GM21576 (cell line): Measurements from ENCODE around the gene TRMT2A.

ENCODE experiments used
- ATAC-seq: cut with Tn5 transposase; IDR thresholded peaks from one replicate; pipeline ENCODE4 v1.9.1; 2021; ENCODE audit warnings: mild to moderate bottlenecking, moderate library complexity; ENCODE audit not compliant: unreplicated experiment

Gene TRMT2A

GRCh38 chr22:20107951-20108756, 8.9 kb downstream of the TRMT2A start:
- no peak for ATAC-seq

GRCh38 chr22:20107471-20107901, 9.5 kb downstream of the TRMT2A start:
- ATAC-seq: no peak

- no peak for ATAC-seq
These were observed 10.2 kb downstream of the TRMT2A start for GRCh38 chr22:20106849-20107237.

- no peak for ATAC-seq
These were observed 10.7 kb downstream of the TRMT2A start for GRCh38 chr22:20106205-20106848.

GRCh38 chr22:20105456-20106204, 11.4 kb downstream of the TRMT2A start:
- ATAC-seq: no peak

- ATAC-seq: no peak
These were observed 14.7 kb downstream of the TRMT2A start for GRCh38 chr22:20102203-20102780.

- ATAC-seq: no peak
These were observed 15.4 kb downstream of the TRMT2A start for GRCh38 chr22:20101638-20102037.

- ATAC-seq: no peak
These were observed 17.8 kb downstream of the TRMT2A start for GRCh38 chr22:20099099-20099711.

- no peak for ATAC-seq
These were observed 20.2 kb downstream of the TRMT2A start for GRCh38 chr22:20096574-20097420.

- ATAC-seq: no peak
These were observed 21.5 kb downstream of the TRMT2A start for GRCh38 chr22:20095521-20095920.

GRCh38 chr22:20094197-20094807, 22.7 kb downstream of the TRMT2A start:
- no peak for ATAC-seq

GRCh38 chr22:20093418-20094196, 23.4 kb downstream of the TRMT2A start:
- no peak for ATAC-seq

- no peak for ATAC-seq
These were observed 24.6 kb downstream of the TRMT2A start for GRCh38 chr22:20092477-20092854.

- no peak for ATAC-seq
These were observed 25.1 kb downstream of the TRMT2A start for GRCh38 chr22:20091690-20092476.

GRCh38 chr22:20090730-20091240, 26.2 kb downstream of the TRMT2A start:
- no peak for ATAC-seq

- no peak for ATAC-seq
These were observed 26.9 kb downstream of the TRMT2A start for GRCh38 chr22:20089977-20090729.
